ENCODE data around the gene ADCYAP1R1. TPM values are rescaled to one million over a fixed set of nuclear protein-coding genes. Genes with fewer than 3 reads are reported as not detected.

ADCYAP1R1 gene
- total RNA-seq, 2 experiments from 2014 or later = not detected

GRCh38 chr7:31116615-31117014 lies 64.5 kb downstream of the ADCYAP1R1 start:
- no peaks in the 10 kb centered on the region for H3K9me2 ChIP-seq (ENCODE audit: insufficient read depth, low read length)
- TF ChIP-seq EZH2phosphoT487 (IDR thresholded peaks at IDR 0.05; ENCODE audit: borderline replicate concordance, low read depth, low read length) = no peak
- TF ChIP-seq CTCF (conservative IDR thresholded peaks at IDR 0.05; ENCODE audit: low read length) = no peak
- H2AFZ ChIP-seq (ENCODE audit: low read length) = no peak overlapping the region
- DNase-seq (ENCODE audit: low spot score) = no peak
- POLR2A ChIA-PET = no interaction called here
- no peaks in the 10 kb centered on the region for H3K4me1 ChIP-seq (ENCODE audit: insufficient read depth, low read length, poor library complexity, severe bottlenecking)
- H3K4me2 ChIP-seq (ENCODE audit: low read length) = no peak overlapping the region
- H4K20me1 ChIP-seq (ENCODE audit: insufficient read depth, low read length) = no peaks in the 10 kb centered on the region
- intact Hi-C loops (cut with micrococcal nuclease; ENCODE audit: unreplicated experiment) = no loop called here
- H3K27ac ChIP-seq (ENCODE audit: low read depth, low read length, poor library complexity, severe bottlenecking) = no peak overlapping the region
- no peak overlapping the region for H3K4me3 ChIP-seq (ENCODE audit: low read depth, low read length, poor library complexity, severe bottlenecking)
- H3K36me3 ChIP-seq (ENCODE audit: insufficient read depth, low read length) = no peaks in the 10 kb centered on the region
- no TSS peak for BruUV-seq (replicated peaks)
- H3K9me3 ChIP-seq (ENCODE audit: low read length) = no peaks in the 10 kb centered on the region
- H3K79me2 ChIP-seq (ENCODE audit: insufficient read depth, low read depth, low read length) = no peaks in the 10 kb centered on the region
- CTCF ChIA-PET (ENCODE audit: unreplicated experiment) = no interaction called here

GRCh38 chr7:31119249-31119648 lies 67.1 kb downstream of the ADCYAP1R1 start:
- Histone ChIP-seq H4K20me1 (ENCODE audit: insufficient read depth, low read length) (no peaks in the 10 kb centered on the region), H2AFZ (ENCODE audit: low read length) (no peak overlapping the region), H3K79me2 (ENCODE audit: insufficient read depth, low read depth, low read length) (no peaks in the 10 kb centered on the region), H3K36me3 (ENCODE audit: insufficient read depth, low read length) (no peaks in the 10 kb centered on the region), H3K4me1 (ENCODE audit: insufficient read depth, low read length, poor library complexity, severe bottlenecking) (no peaks in the 10 kb centered on the region), H3K9me2 (ENCODE audit: insufficient read depth, low read length) (no peaks in the 10 kb centered on the region), H3K4me3 (ENCODE audit: low read depth, low read length, poor library complexity, severe bottlenecking) (no peak overlapping the region), H3K27ac (ENCODE audit: low read depth, low read length, poor library complexity, severe bottlenecking) (no peak overlapping the region), H3K9me3 (ENCODE audit: low read length) (no peaks in the 10 kb centered on the region), H3K4me2 (ENCODE audit: low read length) (no peak overlapping the region)
- intact Hi-C loops (cut with micrococcal nuclease; ENCODE audit: unreplicated experiment) = no loop called here
- no peak for DNase-seq (ENCODE audit: low spot score)
- POLR2A ChIA-PET = interaction anchor here (1.5 kb wide), 1 partner anchor 15 kb away, joined by 3 read pairs; no protein-coding TSS in a partner anchor
- TF ChIP-seq CTCF (conservative IDR thresholded peaks at IDR 0.05; ENCODE audit: low read length) (no peak), EZH2phosphoT487 (IDR thresholded peaks at IDR 0.05; ENCODE audit: borderline replicate concordance, low read depth, low read length) (no peak)
- BruUV-seq (replicated peaks) = no TSS peak
- CTCF ChIA-PET (ENCODE audit: unreplicated experiment) = interaction anchor here (0.9 kb wide), 1 partner anchor 15 kb away, joined by 3 read pairs; no protein-coding TSS in a partner anchor

- no peak for DNase-seq (ENCODE audit: low spot score)
- H3K79me2 ChIP-seq (ENCODE audit: insufficient read depth, low read depth, low read length) = no peaks in the 10 kb centered on the region
- no peak for TF ChIP-seq CTCF (conservative IDR thresholded peaks at IDR 0.05; ENCODE audit: low read length)
- no peak overlapping the region for H3K4me2 ChIP-seq (ENCODE audit: low read length)
- no peaks in the 10 kb centered on the region for H3K9me2 ChIP-seq (ENCODE audit: insufficient read depth, low read length)
- no peak overlapping the region for H2AFZ ChIP-seq (ENCODE audit: low read length)
- BruUV-seq (replicated peaks) = no TSS peak
- ChIA-PET CTCF (ENCODE audit: unreplicated experiment) (interaction anchor here (2.2 to 3.6 kb wide), 2 partner anchors 135 to 137 kb away, joined by 10 to 31 read pairs; no protein-coding TSS in a partner anchor), POLR2A (no interaction called here)
- intact Hi-C loops (cut with micrococcal nuclease; ENCODE audit: unreplicated experiment) = loop anchor here (5.0 kb wide), 1 partner anchor 184 kb away; no protein-coding TSS in a partner anchor
- H3K36me3 ChIP-seq (ENCODE audit: insufficient read depth, low read length) = no peaks in the 10 kb centered on the region
- no peak overlapping the region for H3K27ac ChIP-seq (ENCODE audit: low read depth, low read length, poor library complexity, severe bottlenecking)
- H3K4me1 ChIP-seq (ENCODE audit: insufficient read depth, low read length, poor library complexity, severe bottlenecking) = no peaks in the 10 kb centered on the region
- H3K9me3 ChIP-seq (ENCODE audit: low read length) = no peaks in the 10 kb centered on the region
- H4K20me1 ChIP-seq (ENCODE audit: insufficient read depth, low read length) = no peaks in the 10 kb centered on the region
- no peak overlapping the region for H3K4me3 ChIP-seq (ENCODE audit: low read depth, low read length, poor library complexity, severe bottlenecking)
Observed at GRCh38 chr7:31120800-31121513, 68.8 kb downstream of the ADCYAP1R1 start.

All from OCI-LY7 (cell line).